DOHH2 (cell line): ENCODE data around the gene CEMIP2.

Experiments
- H3F3A ChIP-seq: fragments of 200-600 bp; sonication (generic), shearing (Covaris generic); 2 replicates; pipeline ENCODE4 v1.6.0; 2016; ENCODE audit warnings: antibody characterized with exemption, mild to moderate bottlenecking; ENCODE audit not compliant: control insufficient read depth, insufficient read depth
- H3K27ac ChIP-seq: fragments of 200-600 bp; sonication (generic); 2 replicates; pipeline ENCODE4 v1.5.1; 2014; ENCODE audit warnings: low read depth, mild to moderate bottlenecking, low read length, moderate library complexity
- H3K27me3 ChIP-seq: fragments of 200-600 bp; sonication (generic); 2 replicates; pipeline ENCODE4 v1.6.1; 2014; ENCODE audit warnings: mild to moderate bottlenecking, low read length, mixed read lengths; ENCODE audit not compliant: control insufficient read depth
- H3K36me3 ChIP-seq: fragments of 200-600 bp; sonication (generic); 2 replicates; pipeline ENCODE4 v1.6.1; 2014; ENCODE audit warnings: mild to moderate bottlenecking, low read length, moderate library complexity, mixed read lengths; ENCODE audit not compliant: control insufficient read depth
- H3K4me1 ChIP-seq: fragments of 200-600 bp; sonication (generic); 2 replicates; pipeline ENCODE4 v1.6.1; 2014; ENCODE audit warnings: mild to moderate bottlenecking, low read length, mixed read lengths; ENCODE audit not compliant: control insufficient read depth
- H3K4me2 ChIP-seq: fragments of 200-600 bp; sonication (generic); 2 replicates; pipeline ENCODE4 v1.6.0; 2014; ENCODE audit warnings: mild to moderate bottlenecking, low read length, moderate library complexity
- H3K4me3 ChIP-seq: fragments of 200-600 bp; sonication (generic); 2 replicates; pipeline ENCODE4 v1.5.1; 2014; ENCODE audit warnings: mild to moderate bottlenecking, low read length, mixed read lengths
- H3K79me2 ChIP-seq: fragments of 200-600 bp; sonication (generic); 2 replicates; pipeline ENCODE4 v1.6.1; 2014; ENCODE audit warnings: mild to moderate bottlenecking, low read length, mixed read lengths; ENCODE audit not compliant: control insufficient read depth
- H3K9me2 ChIP-seq: fragments of 200-600 bp; sonication (generic); replicated peaks from 2 replicates; pipeline ENCODE4 v1.6.1; 2014; ENCODE audit warnings: mild to moderate bottlenecking, low read length, mixed read lengths; ENCODE audit not compliant: control insufficient read depth
- H3K9me3 ChIP-seq: fragments of 200-600 bp; sonication (generic); 2 replicates; pipeline ENCODE4 v1.6.1; 2014; ENCODE audit warnings: antibody characterized with exemption, low read length, mixed read lengths; ENCODE audit not compliant: control insufficient read depth, insufficient read depth
- H4K20me1 ChIP-seq: fragments of 200-600 bp; sonication (generic); 2 replicates; pipeline ENCODE4 v1.6.0; 2014; ENCODE audit warnings: low read depth, mild to moderate bottlenecking, antibody characterized with exemption, low read length, moderate library complexity; ENCODE audit not compliant: control insufficient read depth, insufficient read depth
- EZH2phosphoT487 ChIP-seq: fragments of 200-600 bp; sonication (generic); IDR thresholded peaks from 2 replicates; pipeline ENCODE4 v1.6.1; 2017; ENCODE audit warnings: borderline replicate concordance, mild to moderate bottlenecking, antibody characterized with exemption, low read length, moderate library complexity, mixed read lengths
- TF ChIP-seq, protein P1 (sequence below): fragments of 200-600 bp; sonication (generic); IDR thresholded peaks from one replicate; pipeline ENCODE4 v1.5.1; 2014; ENCODE audit warnings: antibody characterized with exemption, mild to moderate bottlenecking, low read depth, low read length; ENCODE audit not compliant: poor library complexity, severe bottlenecking

Gene CEMIP2

DNA sequence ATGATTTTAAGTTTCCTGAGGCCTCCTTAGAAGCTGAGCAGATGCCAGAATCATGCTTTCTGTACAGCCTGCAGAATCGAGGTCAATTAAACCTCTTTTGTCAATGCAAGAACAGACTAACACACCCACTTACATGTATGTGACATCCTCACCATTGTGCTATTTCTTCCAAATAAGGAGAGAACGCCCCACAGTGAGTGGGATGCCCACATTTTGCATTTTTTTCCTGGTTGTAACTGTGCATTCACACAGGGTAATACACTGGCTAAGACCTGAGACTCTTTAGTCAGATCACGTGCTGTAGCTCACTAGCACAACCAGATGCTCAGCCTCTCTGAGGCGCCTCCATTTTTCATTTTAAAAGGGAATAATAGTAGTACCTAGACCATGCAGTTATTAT, 4.4 kb upstream of the CEMIP2 start:
- no peaks in the 10 kb centered on the region for H3K36me3 ChIP-seq

DNA sequence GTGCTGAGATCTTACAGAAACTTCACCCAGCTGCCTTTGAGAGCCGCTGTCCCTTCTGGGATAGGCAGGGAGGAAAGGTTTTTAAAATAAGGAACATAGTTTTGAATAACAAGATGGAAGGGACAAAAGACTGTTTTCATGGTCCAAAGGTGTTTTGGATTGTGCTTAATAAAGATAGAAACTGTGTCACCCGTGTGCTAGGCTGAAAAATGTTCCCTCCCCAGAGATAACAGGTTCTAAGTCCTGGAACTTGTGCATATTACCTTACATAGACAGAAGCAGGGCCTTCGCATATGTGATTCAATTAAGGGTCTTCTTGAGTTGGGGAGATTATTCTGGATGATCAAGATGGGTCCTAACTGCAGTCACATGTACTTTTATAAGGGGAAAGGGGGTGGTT, 1.9 kb upstream of the CEMIP2 start:
- Histone ChIP-seq H4K20me1 (peaks cover 3% of the 10 kb centered on the region), H3K9me3 (no peaks in the 10 kb centered on the region), H3K9me2 (no peaks in the 10 kb centered on the region), H3K36me3 (no peaks in the 10 kb centered on the region), H3K4me1 (peaks cover 24% of the 10 kb centered on the region), H3K27me3 (peaks cover 44% of the 10 kb centered on the region), H3F3A (no peaks in the 10 kb centered on the region; the same call in 1 of the 2 replicates), H3K27ac (no peak overlapping the region), H3K79me2 (no peaks in the 10 kb centered on the region), H3K4me2 (no peak overlapping the region), H3K4me3 (no peak overlapping the region)
- TF ChIP-seq, protein P1, sequence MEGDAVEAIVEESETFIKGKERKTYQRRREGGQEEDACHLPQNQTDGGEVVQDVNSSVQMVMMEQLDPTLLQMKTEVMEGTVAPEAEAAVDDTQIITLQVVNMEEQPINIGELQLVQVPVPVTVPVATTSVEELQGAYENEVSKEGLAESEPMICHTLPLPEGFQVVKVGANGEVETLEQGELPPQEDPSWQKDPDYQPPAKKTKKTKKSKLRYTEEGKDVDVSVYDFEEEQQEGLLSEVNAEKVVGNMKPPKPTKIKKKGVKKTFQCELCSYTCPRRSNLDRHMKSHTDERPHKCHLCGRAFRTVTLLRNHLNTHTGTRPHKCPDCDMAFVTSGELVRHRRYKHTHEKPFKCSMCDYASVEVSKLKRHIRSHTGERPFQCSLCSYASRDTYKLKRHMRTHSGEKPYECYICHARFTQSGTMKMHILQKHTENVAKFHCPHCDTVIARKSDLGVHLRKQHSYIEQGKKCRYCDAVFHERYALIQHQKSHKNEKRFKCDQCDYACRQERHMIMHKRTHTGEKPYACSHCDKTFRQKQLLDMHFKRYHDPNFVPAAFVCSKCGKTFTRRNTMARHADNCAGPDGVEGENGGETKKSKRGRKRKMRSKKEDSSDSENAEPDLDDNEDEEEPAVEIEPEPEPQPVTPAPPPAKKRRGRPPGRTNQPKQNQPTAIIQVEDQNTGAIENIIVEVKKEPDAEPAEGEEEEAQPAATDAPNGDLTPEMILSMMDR: no peak
- TF ChIP-seq EZH2phosphoT487: no peak

More for the DNA sequence above, 4.4 kb upstream of the CEMIP2 start:
- Histone ChIP-seq H3K79me2 (no peaks in the 10 kb centered on the region), H3F3A (no peaks in the 10 kb centered on the region; the same call in 1 of the 2 replicates), H3K27ac (no peak overlapping the region), H3K9me3 (no peaks in the 10 kb centered on the region), H3K9me2 (no peaks in the 10 kb centered on the region), H3K27me3 (peaks cover 22% of the 10 kb centered on the region), H3K4me1 (peaks cover 23% of the 10 kb centered on the region), H4K20me1 (no peaks in the 10 kb centered on the region; the same call in 1 of the 2 replicates), H3K4me2 (no peak overlapping the region), H3K4me3 (no peak overlapping the region)
- TF ChIP-seq, protein P1: no peak
- TF ChIP-seq EZH2phosphoT487: no peak

DNA sequence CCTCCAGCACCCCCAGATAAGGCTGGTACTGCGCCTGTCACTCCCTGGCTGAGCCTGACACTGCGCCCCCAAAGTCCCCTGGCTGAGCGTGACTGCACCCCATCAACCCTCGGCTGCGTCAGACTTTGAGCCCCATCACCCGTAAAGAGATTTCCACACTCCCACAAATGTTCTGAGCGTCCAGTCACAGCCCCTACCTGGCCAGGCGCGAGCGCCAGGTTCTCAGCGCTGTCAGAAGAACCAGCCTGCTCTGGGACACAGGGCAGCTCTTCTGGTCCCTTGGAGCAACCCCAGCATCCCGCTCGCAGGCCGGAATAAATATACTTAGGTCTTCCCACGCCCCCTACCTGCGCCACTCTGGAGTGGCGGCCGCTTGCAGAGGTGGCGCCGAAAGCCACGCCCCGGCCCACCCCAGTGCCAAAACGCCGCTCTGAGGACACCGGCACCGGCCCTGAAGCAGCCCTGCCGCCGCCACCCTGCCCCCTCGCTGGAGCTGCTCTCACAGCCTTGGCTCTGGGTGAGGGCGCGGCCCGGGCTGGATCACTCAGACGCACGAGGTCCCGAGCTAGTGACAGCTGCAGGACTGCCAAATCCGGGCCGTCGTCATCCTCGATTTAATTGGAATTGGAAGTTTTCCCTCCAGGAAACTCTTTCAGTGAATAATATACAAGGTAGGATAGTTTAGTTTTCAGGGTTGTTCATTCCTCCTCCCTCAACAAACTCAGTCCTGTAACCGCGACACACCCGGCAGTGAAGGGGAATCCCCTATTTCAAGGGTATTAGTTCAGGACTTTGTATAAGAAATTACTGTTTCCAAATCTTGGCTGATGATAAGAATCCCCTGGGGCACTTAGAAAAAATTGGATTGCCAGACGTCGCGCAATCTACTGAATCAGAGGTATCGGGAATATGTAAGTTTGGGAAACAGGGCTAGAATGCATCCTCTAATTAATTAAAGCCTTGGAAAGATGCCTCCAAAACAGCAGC, 1.2 kb upstream of the CEMIP2 start:
- TF ChIP-seq, protein P1: peak; percentile 66
- peak; percentile 64; the same call in 1 of the 2 replicates for TF ChIP-seq EZH2phosphoT487
- no peaks in the 10 kb centered on the region for H3K9me2 ChIP-seq
- H4K20me1 ChIP-seq: peaks cover 3% of the 10 kb centered on the region
- H3K27me3 ChIP-seq: peaks cover 47% of the 10 kb centered on the region
- H3K4me1 ChIP-seq: peaks cover 19% of the 10 kb centered on the region
- H3K36me3 ChIP-seq: no peaks in the 10 kb centered on the region
- H3K4me2 ChIP-seq: peak overlapping the region; percentile 96
- no peaks in the 10 kb centered on the region; the same call in 1 of the 2 replicates for H3F3A ChIP-seq
- peak overlapping the region; percentile 80 for H3K4me3 ChIP-seq
- H3K27ac ChIP-seq: no peak overlapping the region
- no peaks in the 10 kb centered on the region for H3K79me2 ChIP-seq
- H3K9me3 ChIP-seq: no peaks in the 10 kb centered on the region
